Urinary bladder (tissue), 4 donors: ENCODE data around the gene FHIT. TPM values are rescaled to one million over a fixed set of nuclear protein-coding genes. Genes with fewer than 3 reads are reported as not detected.
"Not testable (repeated sequence)": the region's sequence is repeated elsewhere in the genome, so short reads cannot be mapped to it uniquely, and the experiment has no call there.

ENCODE experiments used
- DNase-seq: peaks from one replicate; pipeline ENCODE4 v3.0.0-alpha.2; 2015; ENCODE audit errors: extremely low spot score
- H3K27ac ChIP-seq: one replicate; pipeline ENCODE4 v1.5.1; 2013; ENCODE audit warnings: low read depth, mild to moderate bottlenecking, moderate library complexity
- H3K36me3 ChIP-seq: one replicate; pipeline ENCODE4 v1.6.1; 2013; ENCODE audit warnings: mild to moderate bottlenecking, moderate library complexity; ENCODE audit not compliant: insufficient read depth
- H3K4me1 ChIP-seq: one replicate; pipeline ENCODE4 v1.6.1; 2013; ENCODE audit warnings: mild to moderate bottlenecking, moderate library complexity; ENCODE audit not compliant: insufficient read depth
- H3K4me3 ChIP-seq: one replicate; pipeline ENCODE4 v1.5.1; 2013; ENCODE audit warnings: low read depth, low read length
- WGBS: extraction: QIAGEN DNeasy Blood & Tissue Kit; methylation state at CpG from one replicate; pipeline ENCODE4 v1.1.7; 2013; 5-methylcytosine and 5-hydroxymethylcytosine counted together
- polyA plus RNA-seq: library from polyadenylated mRNA; stranded (reverse); fragments of 200-250 nt; gene quantifications from one replicate; pipeline ENCODE4 v1.2.3, GENCODE V29; 2013
- total RNA-seq: library from RNA; depleted of rRNA; stranded (reverse); fragments of >200 nt; gene quantifications from one replicate; pipeline ENCODE4 v1.2.3, GENCODE V29; 2014
- donor health status: healthy with polysubstance abuse.
- donor health status: healthy.

The FHIT gene
- total and polyA plus RNA-seq, 2 donors, result 4.5 to 7.4 TPM

- WGBS, result 82% methylated on average over 3 of the region's 3 CpGs
- H3K36me3 ChIP-seq, result no peaks in the 10 kb centered on the region
- H3K4me3 ChIP-seq, result no peak overlapping the region
- no peak overlapping the region for H3K27ac ChIP-seq
- no peaks in the 10 kb centered on the region for H3K4me1 ChIP-seq
- no peak for DNase-seq
Measured at GRCh38 chr3:60990442-60990730, 260.9 kb downstream of the FHIT start.

- DNase-seq, result no peak
- Histone ChIP-seq H3K4me1 (no peaks in the 10 kb centered on the region), H3K27ac (no peak overlapping the region), H3K36me3 (no peaks in the 10 kb centered on the region), H3K4me3 (no peak overlapping the region)
- 61% methylated on average over 11 of the region's 11 CpGs for WGBS
Measured at GRCh38 chr3:60989626-60990441, 261.4 kb downstream of the FHIT start.

- not testable (repeated sequence) for H3K4me3 ChIP-seq, H3K4me1 ChIP-seq, H3K36me3 ChIP-seq, H3K27ac ChIP-seq, DNase-seq
- 98% methylated on average over 1 of the region's 1 CpG for WGBS
Measured at GRCh38 chr3:60987191-60987590, 264.1 kb downstream of the FHIT start.

DNA sequence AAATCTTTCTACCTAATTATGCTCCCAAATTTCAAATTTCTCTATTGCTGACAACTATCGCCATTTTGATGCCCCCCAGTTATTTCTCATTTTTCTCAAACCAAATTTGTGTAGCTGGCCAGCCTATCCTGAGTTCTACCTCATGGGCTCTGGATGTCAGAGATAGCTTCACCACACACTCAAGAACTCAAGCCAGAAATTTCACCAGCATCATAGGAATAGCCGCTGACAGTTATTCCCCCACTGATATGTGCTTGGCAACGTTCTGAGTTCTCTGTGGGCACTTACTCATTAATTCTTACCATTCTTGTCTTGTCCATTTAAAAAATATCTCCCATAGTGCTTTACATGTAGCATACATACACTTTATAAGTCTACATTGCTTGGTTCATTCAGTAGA lies 264.7 kb downstream of the FHIT start:
- WGBS, result 88% methylated on average over 3 of the region's 3 CpGs
- Histone ChIP-seq H3K4me1 (no peaks in the 10 kb centered on the region), H3K27ac (no peak overlapping the region), H3K36me3 (no peaks in the 10 kb centered on the region), H3K4me3 (no peak overlapping the region)
- no peak for DNase-seq

DNA sequence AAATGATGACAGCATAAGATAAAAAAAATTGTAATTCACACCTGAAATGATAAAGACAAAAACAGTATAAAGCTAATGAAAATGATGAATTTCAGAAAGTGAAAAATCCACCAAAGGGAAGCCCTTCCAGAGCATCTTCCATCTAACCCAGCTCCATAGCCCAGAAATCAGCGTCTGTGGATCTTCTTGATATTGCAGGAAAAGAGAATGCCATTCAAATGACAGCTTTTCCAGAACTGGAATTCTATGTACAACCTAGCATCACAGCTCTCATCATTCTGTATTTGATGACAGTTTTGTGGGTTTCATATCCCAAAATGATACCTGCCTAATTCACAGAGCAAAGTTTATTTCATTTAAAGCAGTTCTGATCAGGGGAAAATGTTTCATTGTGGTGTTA lies 267.3 kb downstream of the FHIT start:
- no peak overlapping the region for H3K27ac ChIP-seq
- 98% methylated on average over 1 of the region's 1 CpG for WGBS
- DNase-seq, result no peak
- no peaks in the 10 kb centered on the region for H3K4me1 ChIP-seq
- no peak overlapping the region for H3K4me3 ChIP-seq
- no peaks in the 10 kb centered on the region for H3K36me3 ChIP-seq

DNA sequence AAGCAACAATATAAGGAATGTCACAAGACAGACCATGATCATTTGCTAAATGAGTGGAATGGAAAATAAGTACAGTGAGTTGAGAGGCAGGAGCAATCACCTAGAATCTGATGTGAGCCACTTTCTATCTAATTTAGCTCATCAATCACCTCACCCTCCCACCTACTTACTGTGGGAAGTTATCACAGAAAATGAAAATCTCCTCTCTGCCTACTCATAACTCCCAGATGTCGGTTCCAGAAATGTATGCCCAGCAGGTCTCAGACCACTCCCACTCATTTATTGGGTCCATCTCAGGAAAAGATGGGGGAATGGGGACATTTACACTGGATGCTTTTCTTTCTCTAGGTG lies 270.9 kb downstream of the FHIT start:
- no peaks in the 10 kb centered on the region for H3K4me1 ChIP-seq
- H3K4me3 ChIP-seq, result no peak overlapping the region
- no peak overlapping the region for H3K27ac ChIP-seq
- no peaks in the 10 kb centered on the region for H3K36me3 ChIP-seq
- WGBS, result 35% methylated on average over 1 of the region's 1 CpG
- no peak for DNase-seq

GRCh38 chr3:60979461-60980341 lies 271.6 kb downstream of the FHIT start:
- WGBS, result 59% methylated on average over 6 of the region's 6 CpGs
- no peak for DNase-seq
- Histone ChIP-seq H3K36me3 (no peaks in the 10 kb centered on the region), H3K4me3 (no peak overlapping the region), H3K4me1 (no peaks in the 10 kb centered on the region), H3K27ac (no peak overlapping the region)

DNA sequence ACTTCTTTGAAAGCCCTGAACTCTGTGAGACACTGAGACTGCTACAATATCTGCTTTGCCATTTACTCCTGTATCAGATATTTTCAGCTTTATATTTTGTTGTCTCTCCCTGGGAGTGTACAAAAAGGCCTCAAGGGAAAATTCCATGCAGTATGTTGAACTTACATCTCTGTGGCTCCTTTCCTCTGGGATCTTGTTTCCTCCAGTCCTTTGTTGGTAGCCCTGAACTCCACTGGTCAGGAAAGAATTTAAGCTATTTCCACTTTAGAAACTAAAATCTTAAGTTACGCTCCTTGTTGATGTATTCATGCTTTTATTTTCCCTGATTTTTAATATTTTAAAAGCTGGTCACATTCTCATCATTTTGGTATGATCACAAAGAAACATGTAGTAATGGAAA lies 277.9 kb downstream of the FHIT start:
- Histone ChIP-seq H3K4me1 (no peaks in the 10 kb centered on the region), H3K36me3 (no peaks in the 10 kb centered on the region), H3K27ac (no peak overlapping the region), H3K4me3 (no peak overlapping the region)
- 96% methylated on average over 1 of the region's 1 CpG for WGBS
- no peak for DNase-seq

DNA sequence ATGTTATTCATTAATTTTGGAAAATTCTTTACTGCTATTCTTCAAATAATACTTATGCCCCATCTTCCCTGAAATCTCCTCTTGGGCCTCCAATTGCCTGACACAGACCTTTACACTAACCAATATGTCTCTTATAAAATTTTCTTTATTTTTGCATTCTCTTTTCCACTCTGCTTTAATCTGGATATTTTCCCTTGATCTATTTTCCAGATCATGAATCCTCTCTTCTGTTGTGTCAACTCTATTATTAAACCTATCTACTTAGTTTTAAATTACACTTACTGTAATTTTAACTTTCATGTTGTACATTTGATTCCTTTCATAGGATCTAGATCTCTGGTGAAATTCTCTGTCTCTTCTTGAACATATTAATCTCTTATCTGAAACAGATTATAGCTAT lies 278.7 kb downstream of the FHIT start:
- no peak overlapping the region for H3K4me3 ChIP-seq

GRCh38 chr3:60970850-60971249 lies 280.4 kb downstream of the FHIT start:
- no peak for DNase-seq
- Histone ChIP-seq H3K4me3 (no peak overlapping the region), H3K27ac (no peak overlapping the region), H3K36me3 (no peaks in the 10 kb centered on the region), H3K4me1 (no peaks in the 10 kb centered on the region)
- WGBS, result 88% methylated on average over 4 of the region's 4 CpGs

More for the DNA sequence above, 278.7 kb downstream of the FHIT start:
- Histone ChIP-seq H3K36me3 (no peaks in the 10 kb centered on the region), H3K27ac (no peak overlapping the region), H3K4me1 (no peaks in the 10 kb centered on the region)
- DNase-seq, result no peak

DNA sequence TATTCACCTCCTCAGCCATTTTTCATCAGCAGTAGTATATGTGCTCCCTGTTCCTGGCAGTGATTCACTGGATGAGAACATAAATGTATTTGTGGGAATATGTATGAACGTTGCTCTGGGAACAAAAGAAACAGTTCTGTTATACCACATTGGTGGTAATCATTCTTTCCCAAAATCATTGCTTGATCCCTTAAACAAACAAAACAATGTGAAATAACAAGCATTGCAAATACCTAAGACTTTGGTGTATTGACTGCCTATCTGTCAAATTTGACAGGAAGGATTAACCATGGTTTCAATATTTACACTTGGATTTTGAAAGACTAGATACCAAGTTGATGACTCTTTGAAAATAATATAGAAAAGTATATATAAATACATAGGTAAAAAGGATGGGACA lies 284.1 kb downstream of the FHIT start:
- H3K4me3 ChIP-seq, result no peak overlapping the region
- WGBS, result 67% methylated on average over 1 of the region's 1 CpG
- no peaks in the 10 kb centered on the region for H3K4me1 ChIP-seq
- no peak overlapping the region for H3K27ac ChIP-seq
- no peak for DNase-seq
- H3K36me3 ChIP-seq, result no peaks in the 10 kb centered on the region

DNA sequence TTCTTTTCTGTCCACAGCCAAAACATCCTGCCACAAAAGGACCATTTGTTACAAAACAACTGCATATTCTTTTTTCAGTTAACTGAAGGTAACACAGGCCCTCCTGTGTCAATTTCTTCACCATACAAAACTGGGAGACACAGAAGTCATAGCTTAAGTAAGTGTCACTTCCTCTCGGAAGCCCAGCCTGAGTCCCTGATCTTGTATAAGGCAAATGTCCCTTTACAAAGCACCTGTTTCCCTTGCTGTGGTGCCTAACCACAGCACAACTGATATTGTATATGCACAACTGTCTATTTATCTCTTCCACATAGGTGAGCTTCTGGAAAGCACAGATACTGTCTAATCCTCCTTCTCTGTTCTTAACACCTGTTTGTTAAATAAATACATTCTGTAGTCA lies 293.7 kb downstream of the FHIT start:
- H3K4me1 ChIP-seq, result no peaks in the 10 kb centered on the region
- WGBS, result 93% methylated on average over 1 of the region's 1 CpG
- no peak overlapping the region for H3K27ac ChIP-seq
- DNase-seq, result no peak
- no peak overlapping the region for H3K4me3 ChIP-seq
- H3K36me3 ChIP-seq, result no peaks in the 10 kb centered on the region

DNA sequence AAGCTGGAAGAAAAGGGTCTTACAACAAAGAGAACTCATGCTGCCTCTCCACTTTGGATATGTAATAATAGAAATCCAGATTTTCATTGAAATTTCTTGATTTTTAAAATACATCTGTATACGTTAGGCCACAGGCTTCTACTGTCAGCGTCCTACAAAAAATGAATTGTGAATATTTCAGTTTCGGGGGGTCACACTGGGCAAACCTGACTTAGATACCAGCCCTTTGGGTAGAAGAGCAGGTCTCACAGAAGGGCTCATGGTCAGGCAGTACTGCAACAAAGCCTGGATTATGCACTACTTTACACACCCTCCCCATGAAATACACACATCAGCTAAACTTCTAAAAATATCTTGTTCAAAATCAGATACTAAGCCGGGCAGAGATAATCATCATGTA lies 294.5 kb downstream of the FHIT start:
- 91% methylated on average over 4 of the region's 4 CpGs for WGBS
- Histone ChIP-seq H3K4me3 (no peak overlapping the region), H3K27ac (no peak overlapping the region), H3K36me3 (no peaks in the 10 kb centered on the region), H3K4me1 (no peaks in the 10 kb centered on the region)
- no peak for DNase-seq

GRCh38 chr3:60955034-60955433 lies 296.2 kb downstream of the FHIT start:
- 96% methylated on average over 2 of the region's 2 CpGs for whole genome bisulfite sequencing

More at GRCh38 chr3:60955034-60955433, 296.2 kb downstream of the FHIT start:
- Histone ChIP-seq H3K4me1 (no peaks in the 10 kb centered on the region), H3K4me3 (no peak overlapping the region), H3K36me3 (no peaks in the 10 kb centered on the region), H3K27ac (no peak overlapping the region)
- DNase-seq, result no peak
